Measurements from ENCODE around the gene FAM163B.

DNA sequence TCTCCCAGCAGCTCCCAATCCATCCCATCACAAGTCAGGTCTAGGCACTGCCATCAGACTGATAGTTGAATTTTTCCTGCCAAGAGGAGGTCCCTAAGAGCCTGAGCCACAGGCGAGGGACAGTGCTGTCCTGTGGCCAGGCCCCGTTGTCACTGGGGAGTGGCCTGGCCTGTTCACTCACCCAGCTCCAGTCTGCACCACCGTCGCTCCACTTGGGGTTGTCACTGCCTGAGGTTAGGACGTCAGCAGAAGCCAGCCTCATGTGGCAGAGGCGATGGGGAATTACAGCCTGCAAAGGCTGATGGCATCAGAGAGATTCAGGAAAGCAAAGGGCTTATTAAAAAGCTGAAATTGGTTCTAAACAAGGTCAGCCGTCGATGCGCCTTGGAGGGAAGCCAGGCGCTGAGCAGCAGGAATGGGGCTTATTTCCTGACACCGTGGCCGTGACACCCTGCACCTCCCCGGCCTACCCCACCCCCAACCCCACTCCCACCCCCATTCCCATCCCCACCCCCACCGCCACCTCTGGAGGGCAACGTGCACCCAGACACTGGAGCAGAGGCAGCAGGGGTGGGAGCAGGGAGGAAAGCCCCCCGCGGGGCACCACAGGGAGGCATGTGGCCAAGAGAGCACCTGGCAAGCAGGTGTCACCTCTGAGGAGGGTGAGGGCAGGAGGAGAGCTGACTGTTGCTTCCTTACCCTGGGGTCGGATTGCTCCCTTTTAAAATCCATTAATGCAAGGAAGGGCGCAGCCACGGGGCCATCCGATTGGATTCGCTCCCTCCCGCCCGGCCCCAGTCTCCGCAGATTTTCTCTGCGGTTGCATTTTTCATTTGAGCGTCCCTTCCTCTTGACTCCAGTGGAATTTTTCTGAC is 23.9 kb upstream of the FAM163B start:
- TF ChIP-seq POLR2AphosphoS5 (IDR thresholded peaks at IDR 0.05), result no peak
- TF ChIP-seq POLR2A (IDR thresholded peaks at IDR 0.05), result no peak
- TF ChIP-seq, protein P1, sequence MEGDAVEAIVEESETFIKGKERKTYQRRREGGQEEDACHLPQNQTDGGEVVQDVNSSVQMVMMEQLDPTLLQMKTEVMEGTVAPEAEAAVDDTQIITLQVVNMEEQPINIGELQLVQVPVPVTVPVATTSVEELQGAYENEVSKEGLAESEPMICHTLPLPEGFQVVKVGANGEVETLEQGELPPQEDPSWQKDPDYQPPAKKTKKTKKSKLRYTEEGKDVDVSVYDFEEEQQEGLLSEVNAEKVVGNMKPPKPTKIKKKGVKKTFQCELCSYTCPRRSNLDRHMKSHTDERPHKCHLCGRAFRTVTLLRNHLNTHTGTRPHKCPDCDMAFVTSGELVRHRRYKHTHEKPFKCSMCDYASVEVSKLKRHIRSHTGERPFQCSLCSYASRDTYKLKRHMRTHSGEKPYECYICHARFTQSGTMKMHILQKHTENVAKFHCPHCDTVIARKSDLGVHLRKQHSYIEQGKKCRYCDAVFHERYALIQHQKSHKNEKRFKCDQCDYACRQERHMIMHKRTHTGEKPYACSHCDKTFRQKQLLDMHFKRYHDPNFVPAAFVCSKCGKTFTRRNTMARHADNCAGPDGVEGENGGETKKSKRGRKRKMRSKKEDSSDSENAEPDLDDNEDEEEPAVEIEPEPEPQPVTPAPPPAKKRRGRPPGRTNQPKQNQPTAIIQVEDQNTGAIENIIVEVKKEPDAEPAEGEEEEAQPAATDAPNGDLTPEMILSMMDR (IDR thresholded peaks at IDR 0.05 in 8 of 11, conservative IDR thresholded peaks at IDR 0.05 in 3 of 11), result no peak
